GM12878 (cell line): ENCODE measurements around the gene ARHGAP30. TPM values are rescaled to one million over a fixed set of nuclear protein-coding genes. Genes with fewer than 3 reads are reported as not detected.

Experiments
- ATAC-seq: fragments of 200-7000 bp; cut with Tn5 transposase; 3 replicates; pipeline ENCODE4 v1.9.1; 2020; ENCODE audit warnings: mild to moderate bottlenecking, moderate library complexity
- BruUV-seq: library from RNA; stranded (reverse); fragments of 400-500 nt; replicated peaks from 2 replicates; lab custom pipeline; 2021; lab: Mats Ljungman, UMichigan
- CTCF ChIA-PET: fragments of 300-600 bp; sonication (Branson Sonifier 250); formaldehyde crosslinking; extraction: SDS; loops from one replicate; lab custom pipeline; 2021; ENCODE audit warnings: inconsistent platforms; lab: Yijun Ruan, JAX
- POLR2A ChIA-PET: fragments of 350-600 bp; formaldehyde crosslinking; extraction: SDS; loops from one replicate; lab custom pipeline; 2021; ENCODE audit warnings: inconsistent platforms; lab: Charles Lee
- RAD21 ChIA-PET: fragments of 300-600 bp; sonication (Branson Sonifier 250); formaldehyde crosslinking; loops from one replicate; lab custom pipeline; 2023; ENCODE audit warnings: antibody characterized with exemption; ENCODE audit not compliant: unreplicated experiment; lab: Charles Lee
- SMC1A ChIA-PET: fragments of 300-600 bp; sonication (Branson Sonifier 250); formaldehyde crosslinking; loops from one replicate; lab custom pipeline; 2023; ENCODE audit not compliant: unreplicated experiment, uncharacterized antibody; lab: Charles Lee
- DNase-seq: peaks from one replicate; pipeline ENCODE4 v3.0.0-alpha.2; 2011; ENCODE audit warnings: low read depth, low spot score
- FAIRE-seq: peaks from 3 replicates; lab custom pipeline; 2011; peaks lifted over from hg19 to GRCh38; lab: Jason Lieb, UNC
- H2AFZ ChIP-seq: 2 replicates; pipeline ENCODE4 v1.6.0; 2011; ENCODE audit warnings: low read depth, low read length, control low read depth; ENCODE audit not compliant: control insufficient read depth
- H3K27ac ChIP-seq: 2 replicates; pipeline ENCODE4 v1.5.1; 2011; ENCODE audit warnings: control low read depth; ENCODE audit not compliant: control insufficient read depth, insufficient read depth
- H3K27me3 ChIP-seq, 2 experiments: replicated peaks in 1 of 2; 2 replicates each; pipeline versions ENCODE4 v1.6.0 to v1.6.1; 2011; ENCODE audit warnings: low read length in 1 of 2; ENCODE audit not compliant: control insufficient read depth in 2 of 2, insufficient read depth in 2 of 2
- H3K36me3 ChIP-seq, 2 experiments: 2 replicates each; pipeline ENCODE4 v1.5.1; 2011; ENCODE audit warnings: low read length in 1 of 2; ENCODE audit not compliant: control insufficient read depth in 2 of 2, insufficient read depth in 2 of 2
- H3K4me1 ChIP-seq: 2 replicates; pipeline ENCODE4 v1.6.1; 2011; ENCODE audit warnings: mild to moderate bottlenecking, low read length, moderate library complexity, mixed read lengths; ENCODE audit not compliant: control insufficient read depth, insufficient read depth
- H3K4me2 ChIP-seq: 2 replicates; pipeline ENCODE4 v1.6.0; 2011; ENCODE audit warnings: control low read depth; ENCODE audit not compliant: control insufficient read depth, insufficient read depth
- H3K4me3 ChIP-seq: fragments of 200-600 bp; sonication (generic); 2 replicates; pipeline ENCODE4 v1.5.1; 2016
- H3K79me2 ChIP-seq: 2 replicates; pipeline ENCODE4 v1.6.0; 2011; ENCODE audit warnings: low read length; ENCODE audit not compliant: control insufficient read depth, insufficient read depth
- H3K9ac ChIP-seq: 2 replicates; pipeline ENCODE4 v1.8.0; 2011; ENCODE audit warnings: low read length, control low read depth, mixed read lengths; ENCODE audit not compliant: control insufficient read depth, insufficient read depth
- H3K9me3 ChIP-seq: replicated peaks from 3 replicates; pipeline ENCODE4 v1.5.1; 2011; ENCODE audit warnings: mild to moderate bottlenecking, low read length; ENCODE audit not compliant: control insufficient read depth, insufficient read depth
- H4K20me1 ChIP-seq: 2 replicates; pipeline ENCODE4 v1.6.0; 2011; ENCODE audit not compliant: control insufficient read depth, insufficient read depth
- CEBPB ChIP-seq, 2 experiments: fragments of 150-350 bp in 1 of 2; IDR thresholded peaks; 2 replicates each; pipeline ENCODE4 v1.6.1; 2012 to 2014; ENCODE audit warnings: low read depth in 2 of 2, low read length in 2 of 2, borderline replicate concordance in 1 of 2, inconsistent platforms in 1 of 2
- GATAD2B ChIP-seq: fragments of 450-650 bp; conservative IDR thresholded peaks from 2 replicates; pipeline ENCODE4 v1.6.1; 2017; ENCODE audit warnings: low read depth, mild to moderate bottlenecking, moderate library complexity
- HDAC2 ChIP-seq: fragments of 200-600 bp; sonication (generic); IDR thresholded peaks from 2 replicates; pipeline ENCODE4 v1.6.1; 2017
- IRF5 ChIP-seq: fragments of 450-650 bp; IDR thresholded peaks from 2 replicates; pipeline ENCODE4 v1.6.1; 2017; ENCODE audit warnings: borderline replicate concordance
- KDM1A ChIP-seq: fragments of 200-600 bp; sonication (generic); IDR thresholded peaks from 2 replicates; pipeline ENCODE4 v1.6.1; 2016; ENCODE audit warnings: borderline replicate concordance
- NRF1 ChIP-seq: conservative IDR thresholded peaks from 2 replicates; pipeline ENCODE4 v1.6.1; 2011; ENCODE audit warnings: mild to moderate bottlenecking, low read depth, low read length, improper control_type of control experiment
- PBX3 ChIP-seq: IDR thresholded peaks from 2 replicates; pipeline ENCODE4 v1.6.1; 2011; ENCODE audit warnings: mild to moderate bottlenecking, low read depth, low read length, moderate library complexity; ENCODE audit not compliant: insufficient replicate concordance
- SMARCA5 ChIP-seq: fragments of 450-650 bp; IDR thresholded peaks from 2 replicates; pipeline ENCODE4 v1.6.1; 2017; ENCODE audit warnings: mild to moderate bottlenecking
- TCF3 ChIP-seq: IDR thresholded peaks from 2 replicates; pipeline ENCODE4 v1.6.1; 2012; ENCODE audit warnings: low read depth, mild to moderate bottlenecking, low read length, borderline replicate concordance; ENCODE audit not compliant: insufficient read depth
- USF2 ChIP-seq: IDR thresholded peaks from 2 replicates; pipeline ENCODE4 v1.6.1; 2011; ENCODE audit warnings: low read depth, low read length, improper control_type of control experiment, borderline replicate concordance
- ZNF687 ChIP-seq: fragments of 450-650 bp; IDR thresholded peaks from 2 replicates; pipeline ENCODE4 v1.6.1; 2017; ENCODE audit warnings: mild to moderate bottlenecking, moderate library complexity
- WGBS: methylation state at CpG from one replicate; pipeline ENCODE4 v1.1.6; 2016; ENCODE audit warnings: low lambda C conversion rate; ENCODE audit not compliant: insufficient replicate concordance, insufficient coverage; ENCODE audit errors: missing lambda C conversion rate; 5-methylcytosine and 5-hydroxymethylcytosine counted together
- in situ Hi-C: fragments of 300-500 bp; cut with MboI; formaldehyde crosslinking; loops from 9 replicates; pipeline ENCODE4 v1.14.3; 2018; ENCODE audit warnings: mixed read lengths
- intact Hi-C: fragments of 100-400 bp; cut with micrococcal nuclease; formaldehyde crosslinking; loops from one replicate; pipeline ENCODE4 v1.14.2; 2022; ENCODE audit not compliant: unreplicated experiment
- polyA plus RNA-seq, 11 experiments: library from polyadenylated mRNA; depleted of rRNA in 4 of 11; unstranded in 6 of 11; stranded (reverse) in 5 of 11; fragments of >200 nt; fragmentation: Nextera tagmentation in 4 of 11; fragmentation: Illumina TruSeq in 1 of 11; extraction: Ambion mirVana in 4 of 11; extraction: Trizol in 1 of 11; gene quantifications; 1 replicate in 1 of 11; 2 replicates in 10 of 11; pipeline versions ENCODE4 v1.2.1 to v1.2.3, GENCODE V29; 2011 to 2016; ENCODE audit warnings: inconsistent platforms in 2 of 11, missing spikeins in 2 of 11, low read depth in 1 of 11
- total RNA-seq, 4 experiments: library from RNA; depleted of rRNA in 3 of 4; stranded (reverse); fragments of >200 nt in 3 of 4; fragmentation: Illumina TruSeq in 1 of 4; extraction: Trizol in 1 of 4; gene quantifications; 2 replicates each; pipeline versions ENCODE4 v1.2.1 to v1.2.3, GENCODE V29; 2013 to 2021

ARHGAP30 gene
- total and polyA plus RNA-seq, 10 of the 15 experiments (the other 5 are each of a cell fraction or from before 2014, with no cell fraction given), result 12.9 to 143 (median 76.3) TPM

- intact Hi-C loops, result no loop called here
Measured at GRCh38 chr1:161114556-161114955, 44.9 kb upstream of the ARHGAP30 start.

More at GRCh38 chr1:161114556-161114955, 44.9 kb upstream of the ARHGAP30 start:
- no peak for ATAC-seq
- no peaks in the 10 kb centered on the region for H4K20me1 ChIP-seq
- no peaks in the 10 kb centered on the region for H3K9me3 ChIP-seq
- no peak for DNase-seq
- 96% methylated on average over 2 of the region's 2 CpGs for WGBS
- H3K9ac ChIP-seq, result no peak overlapping the region
- CTCF ChIA-PET, result interaction anchor here (1.5 kb wide), 1 partner anchor 14 kb away, joined by 4 read pairs; no protein-coding TSS in a partner anchor
- no peak for TF ChIP-seq USF2
- TF ChIP-seq HDAC2, result no peak
- no peak for TF ChIP-seq ZNF687
- no peak for TF ChIP-seq NRF1
- no peak for TF ChIP-seq IRF5
- no peak for TF ChIP-seq SMARCA5
- no peak for TF ChIP-seq GATAD2B
- no peak for TF ChIP-seq KDM1A
- TF ChIP-seq CEBPB (IDR thresholded peaks at IDR 0.05; ENCODE audit: borderline replicate concordance in 1 of 2, low read depth in 2 of 2, low read length in 2 of 2), result no peak
- no peak for TF ChIP-seq TCF3
- no peak for TF ChIP-seq PBX3
- H3K36me3 ChIP-seq, result peaks cover 0 to 1% of the 10 kb centered on the region in 2 experiments; a peak in 1 of 4 replicates
- SMC1A ChIA-PET, result interaction anchor here (1.0 to 1.7 kb wide), 4 partner anchors 13 to 32 kb away, joined by 3 to 4 read pairs (median 3); no protein-coding TSS in a partner anchor
- in situ Hi-C loops, result no loop called here
- FAIRE-seq, result no peak
- no TSS peak for BruUV-seq
- H3K4me2 ChIP-seq, result peak overlapping the region; percentile 9; the same call in 1 of the 2 replicates
- RAD21 ChIA-PET, result no interaction called here
- H2AFZ ChIP-seq, result no peak overlapping the region
- 0 out of 2 replicates have a peak overlapping the region, but pooled peaks have one; percentile 25 for H3K4me3 ChIP-seq
- H3K27ac ChIP-seq, result no peak overlapping the region
- no peaks in the 10 kb centered on the region for H3K27me3 ChIP-seq
- POLR2A ChIA-PET, result interaction anchor here (1.0 kb wide), 1 partner anchor 39 kb away, joined by 3 read pairs; the partner anchor contains the start of gene UFC1
- peaks cover 9% of the 10 kb centered on the region for H3K4me1 ChIP-seq
- peaks cover 87% of the 10 kb centered on the region for H3K79me2 ChIP-seq
